Endodermal cell (in vitro differentiated cells): ENCODE measurements around the gene CALHM3. TPM values are rescaled to one million over a fixed set of nuclear protein-coding genes. Genes with fewer than 3 reads are reported as not detected.

ENCODE experiments used
- DNase-seq: peaks from one replicate; pipeline ENCODE4 v3.0.0-alpha.2; 2017
- H3K27ac ChIP-seq: 2 replicates; pipeline ENCODE4 v1.5.1; 2013; ENCODE audit warnings: mild to moderate bottlenecking, low read depth, low read length, moderate library complexity
- H3K27me3 ChIP-seq: 2 replicates; pipeline ENCODE4 v1.6.1; 2013; ENCODE audit warnings: mild to moderate bottlenecking, low read length, moderate library complexity; ENCODE audit not compliant: insufficient read depth, control insufficient read depth, poor library complexity, severe bottlenecking
- H3K36me3 ChIP-seq: 2 replicates; pipeline ENCODE4 v1.7.0; 2013; ENCODE audit warnings: mild to moderate bottlenecking, low read length, moderate library complexity; ENCODE audit not compliant: control insufficient read depth, insufficient read depth
- H3K4me1 ChIP-seq: one replicate; pipeline ENCODE4 v1.7.0; 2013; ENCODE audit warnings: low read length; ENCODE audit not compliant: control insufficient read depth, insufficient read depth
- H3K4me3 ChIP-seq: 2 replicates; pipeline ENCODE4 v1.5.1; 2013; ENCODE audit warnings: mild to moderate bottlenecking, low read length, moderate library complexity
- H3K9ac ChIP-seq: 2 replicates; pipeline ENCODE4 v1.6.1; 2013; ENCODE audit warnings: mild to moderate bottlenecking, low read length, moderate library complexity; ENCODE audit not compliant: poor library complexity, severe bottlenecking; ENCODE audit errors: extremely low read depth
- H3K9me3 ChIP-seq: 2 replicates; pipeline ENCODE4 v1.6.1; 2013; ENCODE audit warnings: mild to moderate bottlenecking, low read length, moderate library complexity; ENCODE audit not compliant: control insufficient read depth
- H3K27ac Mint-ChIP-seq: 2 replicates; pipeline ENCODE4 v1.8.0; 2020; ENCODE audit warnings: mixed read lengths
- H3K27me3 Mint-ChIP-seq: 2 replicates; pipeline ENCODE4 v1.8.0; 2021; ENCODE audit warnings: mild to moderate bottlenecking, mixed read lengths; ENCODE audit not compliant: insufficient read depth
- H3K36me3 Mint-ChIP-seq: 2 replicates; pipeline ENCODE4 v1.8.0; 2020; ENCODE audit warnings: low read depth, mixed read lengths
- H3K4me1 Mint-ChIP-seq: 2 replicates; pipeline ENCODE4 v1.8.0; 2020; ENCODE audit warnings: mixed read lengths
- H3K4me3 Mint-ChIP-seq: 2 replicates; pipeline ENCODE4 v1.8.0; 2020; ENCODE audit warnings: mild to moderate bottlenecking, moderate library complexity, mixed read lengths
- H3K9me3 Mint-ChIP-seq: 2 replicates; pipeline ENCODE4 v1.8.0; 2020; ENCODE audit warnings: mild to moderate bottlenecking, mixed read lengths
- WGBS, 2 experiments: methylation state at CpG; one replicate each; pipeline versions ENCODE4 v1.1.5 to v1.1.7; 2013; ENCODE audit warnings: missing lambda C conversion rate in 2 of 2, mixed read lengths in 1 of 2; ENCODE audit not compliant: insufficient coverage in 1 of 2, insufficient read length in 1 of 2; 5-methylcytosine and 5-hydroxymethylcytosine counted together
- total RNA-seq, 2 donors: library from RNA; stranded (reverse); fragmentation: NEBNext Ultra II Directional in 1 of 2; extraction: Animal tissue kit (Norgen Biotek cat#: 25700) in 1 of 2; gene quantifications; 2 replicates in 1 of 2; 3 replicates in 1 of 2; pipeline ENCODE4 v1.2.1, GENCODE V29; 2021
- TF ChIP-seq, protein P1 (sequence below): fragments of 200-600 bp; sonication (generic); conservative IDR thresholded peaks from 2 replicates; pipeline ENCODE4 v1.5.0; 2021; ENCODE audit warnings: antibody characterized with exemption, mild to moderate bottlenecking

Gene CALHM3
- total RNA-seq, 2 donors from 2014 or later = not detected

DNA sequence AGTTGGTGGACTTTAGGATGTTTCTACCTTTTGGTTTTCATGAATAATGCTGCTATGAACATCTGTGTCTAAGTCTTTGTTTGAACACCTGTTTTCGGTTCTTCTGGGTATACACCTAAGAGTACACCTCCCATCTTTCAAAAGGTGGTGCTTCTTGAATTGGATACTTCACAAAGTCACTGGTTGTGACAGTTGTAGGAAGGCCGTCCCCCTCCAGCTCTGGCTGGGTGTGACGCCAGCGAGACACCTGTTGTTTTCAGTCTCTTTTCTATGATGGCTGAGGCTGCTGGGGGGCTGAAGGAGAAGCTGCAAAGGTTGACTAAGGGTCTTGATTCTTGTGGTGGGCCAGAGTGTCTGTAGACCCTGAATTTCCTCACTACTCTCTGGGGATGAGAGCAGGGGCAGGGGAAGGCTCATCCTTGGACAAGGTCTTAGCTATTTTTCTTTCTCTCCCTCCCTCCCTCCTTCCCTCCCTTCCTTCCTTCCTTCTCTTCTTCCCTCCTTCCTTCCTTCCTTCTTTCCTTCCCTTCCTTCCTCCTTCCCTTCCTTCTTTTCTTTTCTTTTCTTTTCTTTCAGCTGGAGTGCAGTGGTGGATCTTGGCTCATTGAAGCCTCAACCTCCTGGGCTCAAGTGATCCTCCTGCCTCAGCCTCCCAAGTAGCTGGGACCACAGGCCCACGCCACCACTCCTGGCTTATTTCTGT is 20.0 kb upstream of the CALHM3 start:
- Mint-ChIP-seq H3K4me3 (no peak overlapping the region), H3K4me1 (peaks cover 13% of the 10 kb centered on the region), H3K36me3 (no peaks in the 10 kb centered on the region), H3K9me3 (no peaks in the 10 kb centered on the region), H3K27ac (no peak overlapping the region), H3K27me3 (peaks cover 48% of the 10 kb centered on the region)
- Histone ChIP-seq H3K27me3 (peaks cover 39% of the 10 kb centered on the region), H3K9ac (no peak overlapping the region), H3K4me1 (no peaks in the 10 kb centered on the region), H3K36me3 (no peaks in the 10 kb centered on the region), H3K27ac (no peak overlapping the region), H3K4me3 (no peak overlapping the region), H3K9me3 (no peaks in the 10 kb centered on the region)
- 93 to 94% methylated on average over 4 to 5 of the region's 5 CpGs for WGBS, 2 experiments
- DNase-seq = peak; percentile 35
- TF ChIP-seq, protein P1, sequence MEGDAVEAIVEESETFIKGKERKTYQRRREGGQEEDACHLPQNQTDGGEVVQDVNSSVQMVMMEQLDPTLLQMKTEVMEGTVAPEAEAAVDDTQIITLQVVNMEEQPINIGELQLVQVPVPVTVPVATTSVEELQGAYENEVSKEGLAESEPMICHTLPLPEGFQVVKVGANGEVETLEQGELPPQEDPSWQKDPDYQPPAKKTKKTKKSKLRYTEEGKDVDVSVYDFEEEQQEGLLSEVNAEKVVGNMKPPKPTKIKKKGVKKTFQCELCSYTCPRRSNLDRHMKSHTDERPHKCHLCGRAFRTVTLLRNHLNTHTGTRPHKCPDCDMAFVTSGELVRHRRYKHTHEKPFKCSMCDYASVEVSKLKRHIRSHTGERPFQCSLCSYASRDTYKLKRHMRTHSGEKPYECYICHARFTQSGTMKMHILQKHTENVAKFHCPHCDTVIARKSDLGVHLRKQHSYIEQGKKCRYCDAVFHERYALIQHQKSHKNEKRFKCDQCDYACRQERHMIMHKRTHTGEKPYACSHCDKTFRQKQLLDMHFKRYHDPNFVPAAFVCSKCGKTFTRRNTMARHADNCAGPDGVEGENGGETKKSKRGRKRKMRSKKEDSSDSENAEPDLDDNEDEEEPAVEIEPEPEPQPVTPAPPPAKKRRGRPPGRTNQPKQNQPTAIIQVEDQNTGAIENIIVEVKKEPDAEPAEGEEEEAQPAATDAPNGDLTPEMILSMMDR = no peak

DNA sequence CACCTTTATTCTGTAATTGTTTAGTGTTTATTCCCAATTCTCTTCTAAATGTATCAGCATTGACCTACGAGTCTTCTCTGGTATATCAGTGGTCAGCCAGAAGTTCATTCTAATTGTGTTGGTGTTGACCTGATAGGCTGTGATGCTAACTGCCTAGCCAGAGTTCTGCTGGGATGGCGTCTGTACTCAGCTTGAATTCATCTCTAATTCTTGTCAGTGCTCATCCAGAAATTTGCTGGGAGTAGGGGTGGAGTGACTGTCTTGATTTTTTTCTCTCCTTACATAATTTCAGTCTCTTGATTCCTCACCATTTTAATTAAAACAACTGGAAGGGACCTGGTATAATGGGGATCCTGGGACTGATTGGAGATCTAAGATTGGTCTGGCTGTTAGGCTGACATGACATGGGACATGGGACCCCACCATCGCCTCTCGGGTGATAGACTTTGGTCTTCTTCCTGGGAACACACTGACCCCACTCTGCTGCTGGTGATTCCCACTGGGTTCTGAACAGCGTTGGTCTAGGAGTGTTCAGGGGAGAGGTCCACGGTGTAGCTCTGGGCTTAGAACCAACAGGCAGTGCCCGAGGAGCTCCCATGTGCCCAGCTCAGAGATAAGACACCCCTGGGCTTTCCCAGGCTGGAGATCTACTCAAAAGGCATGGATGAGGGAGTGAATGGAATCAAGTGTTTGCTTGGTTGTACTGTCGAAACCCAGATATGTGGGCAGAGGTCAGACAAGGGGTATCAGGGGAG is 18.3 kb upstream of the CALHM3 start:
- Mint-ChIP-seq H3K9me3 (no peaks in the 10 kb centered on the region), H3K27me3 (peaks cover 61% of the 10 kb centered on the region), H3K4me3 (no peak overlapping the region), H3K36me3 (no peaks in the 10 kb centered on the region), H3K4me1 (peaks cover 8% of the 10 kb centered on the region), H3K27ac (no peak overlapping the region)
- Histone ChIP-seq H3K4me3 (no peak overlapping the region), H3K36me3 (no peaks in the 10 kb centered on the region), H3K9ac (no peak overlapping the region), H3K4me1 (no peaks in the 10 kb centered on the region), H3K27me3 (peaks cover 54% of the 10 kb centered on the region), H3K9me3 (no peaks in the 10 kb centered on the region), H3K27ac (no peak overlapping the region)
- 85 to 91% methylated on average over 3 to 8 of the region's 8 CpGs for WGBS, 2 experiments
- peak; percentile 24 for DNase-seq
- TF ChIP-seq, protein P1 = no peak

DNA sequence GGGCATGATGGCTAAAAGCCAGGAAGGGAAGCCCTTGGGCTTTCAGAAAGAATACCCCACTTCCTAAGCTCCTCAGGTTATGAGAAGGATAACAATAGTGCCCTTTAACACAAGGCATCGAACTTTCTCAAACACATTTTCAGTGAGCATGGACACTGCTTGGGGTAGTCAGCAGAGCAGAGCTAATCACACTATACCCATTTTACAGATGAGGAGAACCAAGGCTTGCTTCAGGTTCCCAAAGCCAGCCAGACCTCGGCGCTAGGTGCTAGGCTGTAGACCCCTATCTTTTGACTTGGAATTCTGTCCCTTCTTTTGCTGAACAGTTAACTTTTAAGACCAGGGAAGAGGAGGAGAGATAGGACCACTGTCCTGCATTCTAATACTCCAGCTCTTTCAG is 16.3 kb upstream of the CALHM3 start:
- Mint-ChIP-seq H3K36me3 (no peaks in the 10 kb centered on the region), H3K4me1 (peaks cover 13% of the 10 kb centered on the region), H3K4me3 (no peak overlapping the region), H3K27ac (no peak overlapping the region), H3K9me3 (no peaks in the 10 kb centered on the region), H3K27me3 (peaks cover 76% of the 10 kb centered on the region)
- Histone ChIP-seq H3K9me3 (no peaks in the 10 kb centered on the region), H3K27me3 (peaks cover 57% of the 10 kb centered on the region), H3K4me1 (no peaks in the 10 kb centered on the region), H3K36me3 (no peaks in the 10 kb centered on the region), H3K27ac (no peak overlapping the region), H3K9ac (no peak overlapping the region), H3K4me3 (no peak overlapping the region)
- TF ChIP-seq, protein P1 = no peak
- no peak for DNase-seq
- WGBS, 2 experiments = 89 to 97% methylated on average over 3 of the region's 3 CpGs
